Omental fat pad (tissue), 4 donors: ENCODE measurements around the gene SPIN2B. TPM values are rescaled to one million over a fixed set of nuclear protein-coding genes. Genes with fewer than 3 reads are reported as not detected.
"Not testable (repeated sequence)": the region's sequence is repeated elsewhere in the genome, so short reads cannot be mapped to it uniquely, and the experiment has no call there.

Experiments used
- ATAC-seq: fragments of 150-250 bp; one replicate; pipeline ENCODE4 v1.9.1; 2016; ENCODE audit warnings: mild to moderate bottlenecking, moderate library complexity; ENCODE audit not compliant: low FRiP score
- DNase-seq: peaks from one replicate; pipeline ENCODE4 v3.0.0-alpha.2; 2019; ENCODE audit warnings: low spot score
- CTCF ChIP-seq, 3 donors: fragments of 450-650 bp; IDR thresholded peaks; one replicate each; pipeline ENCODE4 v1.5.1; 2016 to 2017; ENCODE audit warnings: antibody characterized with exemption in 3 of 3, mild to moderate bottlenecking in 3 of 3, moderate library complexity in 2 of 3
- total RNA-seq, 4 donors: library from RNA; depleted of rRNA; stranded (reverse); fragments of >200 nt; gene quantifications; one replicate each; pipeline ENCODE4 v1.1.0, GENCODE V29; 2016

Gene SPIN2B
- total RNA-seq, 4 donors from 2014 or later = 4.6 to 11.4 (median 9.5) TPM

GRCh38 chrX:57104921-57105398 is 16.4 kb downstream of the SPIN2B start:
- ATAC-seq = no peak

GRCh38 chrX:57104406-57104805 is 16.9 kb downstream of the SPIN2B start:
- ATAC-seq (no peak), DNase-seq (no peak)
- no peak for TF ChIP-seq CTCF (IDR thresholded peaks at IDR 0.05)

More at GRCh38 chrX:57104921-57105398, 16.4 kb downstream of the SPIN2B start:
- DNase-seq = no peak
- TF ChIP-seq CTCF (IDR thresholded peaks at IDR 0.05) = no peak

- no peak for ATAC-seq
Measured at GRCh38 chrX:57103489-57103888, 17.9 kb downstream of the SPIN2B start.

GRCh38 chrX:57102918-57103317 is 18.4 kb downstream of the SPIN2B start:
- DNase-seq, ATAC-seq: not testable (repeated sequence)

More at GRCh38 chrX:57103489-57103888, 17.9 kb downstream of the SPIN2B start:
- no peak for TF ChIP-seq CTCF (IDR thresholded peaks at IDR 0.05)
- DNase-seq = no peak

GRCh38 chrX:57083143-57083542 is 38.2 kb downstream of the SPIN2B start:
- no peak for DNase-seq
- no peak for TF ChIP-seq CTCF (IDR thresholded peaks at IDR 0.05)
- ATAC-seq = no peak

- TF ChIP-seq CTCF (IDR thresholded peaks at IDR 0.05) = no peak
- no peak for DNase-seq
- ATAC-seq = no peak
Measured at GRCh38 chrX:57074458-57074857, 46.9 kb downstream of the SPIN2B start.

GRCh38 chrX:57070185-57070984 is 51.0 kb downstream of the SPIN2B start:
- ATAC-seq (no peak), DNase-seq (no peak)
- TF ChIP-seq CTCF (IDR thresholded peaks at IDR 0.05) = no peak

Other genes with a start within 250 kb of the SPIN2B start
- gene SPIN3, start 126.0 kb downstream of the SPIN2B start, total RNA-seq = 10 to 100 TPM in 1 of 4 donors, 1 to 10 TPM in 3; 7.4 to 15.1 (median 8.9) TPM
- gene SPIN2A, start 15.8 kb upstream of the SPIN2B start, total RNA-seq = 1 to 10 TPM in 1 of 4 donors, under 1 TPM in 3; 0.48 to 1.3 (median 0.67) TPM
- 1 to 10 TPM in 3 of 4 donors, under 1 TPM in 1; 0.79 to 8.4 (median 2.3) TPM for gene FAAH2, start 165.2 kb upstream of the SPIN2B start, total RNA-seq